Fibroblast of skin of abdomen (primary cell): Measurements from ENCODE around the gene SPDYE18. TPM values are rescaled to one million over a fixed set of nuclear protein-coding genes. Genes with fewer than 3 reads are reported as not detected.
"Not testable (repeated sequence)": the region's sequence is repeated elsewhere in the genome, so short reads cannot be mapped to it uniquely, and the experiment has no call there.

Experiments
- DNase-seq: peaks from one replicate; pipeline ENCODE4 v3.0.0-alpha.2; 2013
- polyA plus RNA-seq, 2 experiments: library from polyadenylated mRNA; unstranded; fragments of 120-200 nt; gene quantifications; one replicate each; pipeline ENCODE4 v1.2.1, GENCODE V29; 2013; ENCODE audit not compliant: insufficient read length in 2 of 2

The SPDYE18 gene
- not detected for polyA plus RNA-seq (2013, experiment 1 of 2; ENCODE audit: insufficient read length)
- 0.22 TPM for polyA plus RNA-seq (2013, experiment 2 of 2; ENCODE audit: insufficient read length)

- DNase-seq, result not testable (repeated sequence)
Measured at GRCh38 chr7:77062557-77062956, at the start of gene SPDYE18. SPDYE18 (minus strand) TSS chr7:77062558; CDS start chr7:77060512, 2,046 bp downstream.

GRCh38 chr7:77108362-77108761 is 46.0 kb upstream of the SPDYE18 start:
- not testable (repeated sequence) for DNase-seq

- not testable (repeated sequence) for DNase-seq
Measured at GRCh38 chr7:77107659-77108058, 45.3 kb upstream of the SPDYE18 start.

GRCh38 chr7:77105904-77106303 is 43.5 kb upstream of the SPDYE18 start:
- DNase-seq, result peak; percentile 28

- DNase-seq, result not testable (repeated sequence)
Measured at GRCh38 chr7:77102671-77103070, 40.3 kb upstream of the SPDYE18 start.

GRCh38 chr7:77101187-77101586 is 38.8 kb upstream of the SPDYE18 start:
- DNase-seq, result not testable (repeated sequence)

GRCh38 chr7:77100501-77100900 is 38.1 kb upstream of the SPDYE18 start:
- DNase-seq, result not testable (repeated sequence)

- not testable (repeated sequence) for DNase-seq
Measured at GRCh38 chr7:77092301-77092700, 29.9 kb upstream of the SPDYE18 start.

- not testable (repeated sequence) for DNase-seq
Measured at GRCh38 chr7:77082192-77082591, 19.8 kb upstream of the SPDYE18 start.

GRCh38 chr7:77080236-77080635 is 17.9 kb upstream of the SPDYE18 start:
- DNase-seq, result not testable (repeated sequence)

- not testable (repeated sequence) for DNase-seq
Measured at GRCh38 chr7:77079624-77080023, 17.3 kb upstream of the SPDYE18 start.

- DNase-seq, result not testable (repeated sequence)
Measured at GRCh38 chr7:77079112-77079511, 16.8 kb upstream of the SPDYE18 start.

GRCh38 chr7:77077060-77077459 is 14.7 kb upstream of the SPDYE18 start:
- not testable (repeated sequence) for DNase-seq

GRCh38 chr7:77074786-77075396 is 12.5 kb upstream of the SPDYE18 start:
- DNase-seq, result peak; percentile 2

GRCh38 chr7:77071108-77071507 is 8.8 kb upstream of the SPDYE18 start:
- DNase-seq, result not testable (repeated sequence)

- not testable (repeated sequence) for DNase-seq
Measured at GRCh38 chr7:77065869-77066268, 3.5 kb upstream of the SPDYE18 start.

GRCh38 chr7:77063732-77064131 is 1.4 kb upstream of the SPDYE18 start:
- DNase-seq, result not testable (repeated sequence)

GRCh38 chr7:77032261-77032660 is 30.1 kb downstream of the SPDYE18 start, which contains the start of gene SPDYE17:
SPDYE17 (minus strand) TSS chr7:77032361; CDS start chr7:77030570, 1,791 bp downstream.
- not testable (repeated sequence) for DNase-seq

GRCh38 chr7:77026349-77026748 is 36.0 kb downstream of the SPDYE18 start:
- not testable (repeated sequence) for DNase-seq

GRCh38 chr7:77010074-77010680 is 52.2 kb downstream of the SPDYE18 start:
- not testable (repeated sequence) for DNase-seq

- not testable (repeated sequence) for DNase-seq
Measured at GRCh38 chr7:77008000-77008399, 54.4 kb downstream of the SPDYE18 start.

GRCh38 chr7:77006127-77007110 is 55.9 kb downstream of the SPDYE18 start:
- not testable (repeated sequence) for DNase-seq
